Daoy (cell line): Measurements from ENCODE around the gene FOXD4. TPM values are rescaled to one million over a fixed set of nuclear protein-coding genes. Genes with fewer than 3 reads are reported as not detected.
A peak's percentile ranks its signal among the peaks of the same experiment; 100 is the strongest.
"Not testable (repeated sequence)": the region's sequence is repeated elsewhere in the genome, so short reads cannot be mapped to it uniquely, and the experiment has no call there.

Experiments used
- DNase-seq: peaks from one replicate; pipeline ENCODE4 v3.0.0-alpha.2; 2015; ENCODE audit warnings: low read depth
- total RNA-seq: library from RNA; depleted of rRNA; stranded (reverse); fragments of >200 nt; shearing (Covaris generic); gene quantifications from 2 replicates; pipeline ENCODE4 v1.2.3, GENCODE V29; 2014; rRNA removed

Gene FOXD4
- 0.91 TPM in 1 of 2 replicates, not detected in the other for total RNA-seq

DNA sequence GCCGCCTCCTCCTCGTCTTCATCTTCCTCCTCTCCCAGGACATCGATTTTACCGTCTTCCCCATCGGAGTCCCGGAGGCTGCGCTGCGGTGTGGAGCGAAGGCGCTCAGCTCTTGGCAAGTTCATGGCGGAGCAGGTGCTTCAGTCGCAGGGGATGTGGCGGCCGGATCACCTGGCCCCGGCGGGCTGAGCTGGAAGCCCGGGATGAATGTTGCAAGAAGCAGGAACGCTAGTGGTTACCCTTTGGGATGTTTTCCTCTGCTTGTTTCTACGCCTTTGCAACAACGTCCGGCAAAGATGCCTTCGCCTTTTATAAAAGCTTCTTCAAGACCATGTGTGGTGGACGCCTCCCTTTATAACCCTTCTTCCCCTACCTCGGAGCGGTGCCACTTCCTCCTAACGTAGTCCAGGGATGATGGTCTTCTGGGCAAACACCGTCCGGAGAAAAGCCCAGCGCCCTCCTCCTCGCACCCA lies at the start of gene FOXD4:
FOXD4 (minus strand) TSS at position 423 of the 473 bp plus-strand sequence; CDS start at position 125, 298 bp downstream.
- not testable (repeated sequence) for DNase-seq

DNA sequence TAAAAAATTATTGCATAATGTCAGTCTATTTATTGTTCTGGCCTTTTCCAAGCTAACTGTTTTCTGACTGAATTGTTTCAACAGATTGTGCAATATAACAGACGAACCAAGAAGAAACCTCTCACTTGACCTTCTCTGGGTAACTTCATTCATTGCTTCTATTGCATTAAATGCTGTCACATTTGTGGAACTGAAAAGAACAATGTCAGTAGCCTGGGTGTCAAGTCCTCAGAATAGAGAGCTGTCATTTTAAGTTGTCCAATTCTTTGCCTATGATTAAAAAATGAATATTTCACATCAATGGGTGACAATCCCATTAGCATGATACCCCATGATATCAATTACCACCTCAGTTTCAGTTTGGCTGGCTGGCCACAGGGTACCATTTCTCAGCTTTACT lies 41.7 kb upstream of the FOXD4 start:
- not testable (repeated sequence) for DNase-seq

DNA sequence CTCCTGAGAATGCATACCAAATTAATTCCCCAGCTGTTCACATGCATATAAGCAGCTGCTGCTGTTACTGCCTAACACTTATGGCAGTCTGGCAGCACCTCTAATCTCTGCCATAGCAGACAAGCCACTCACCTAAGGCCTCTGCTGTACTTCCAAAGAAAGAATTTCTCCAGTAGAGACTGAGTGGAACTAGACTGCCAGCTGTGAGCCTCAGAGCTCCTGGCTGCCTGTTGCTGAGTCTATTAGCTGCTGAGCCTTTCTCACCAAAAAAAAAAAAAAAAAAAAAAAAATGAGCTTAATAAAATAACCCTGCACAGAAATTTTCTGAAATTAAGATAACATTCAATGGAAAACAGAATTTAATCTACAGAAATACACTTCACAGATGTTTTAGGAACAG lies 33.0 kb upstream of the FOXD4 start:
- not testable (repeated sequence) for DNase-seq

DNA sequence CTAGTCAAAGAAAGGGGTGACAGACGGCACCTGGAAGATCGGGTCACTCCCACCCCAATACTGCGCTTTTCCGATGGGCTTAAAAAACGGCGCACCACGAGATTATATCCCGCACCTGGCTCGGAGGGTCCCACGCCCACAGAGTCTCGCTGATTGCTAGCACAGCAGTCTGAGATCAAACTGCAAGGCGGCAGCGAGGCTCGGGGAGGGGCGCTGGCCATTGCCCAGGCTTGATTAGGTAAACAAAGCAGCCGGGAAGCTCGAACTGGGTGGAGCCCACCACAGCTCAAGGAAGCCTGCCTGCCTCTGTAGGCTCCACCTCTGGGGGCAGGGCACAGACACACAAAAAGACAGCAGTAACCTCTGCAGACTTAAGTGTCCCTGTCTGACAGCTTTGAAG lies 21.7 kb upstream of the FOXD4 start:
- DNase-seq: not testable (repeated sequence)

DNA sequence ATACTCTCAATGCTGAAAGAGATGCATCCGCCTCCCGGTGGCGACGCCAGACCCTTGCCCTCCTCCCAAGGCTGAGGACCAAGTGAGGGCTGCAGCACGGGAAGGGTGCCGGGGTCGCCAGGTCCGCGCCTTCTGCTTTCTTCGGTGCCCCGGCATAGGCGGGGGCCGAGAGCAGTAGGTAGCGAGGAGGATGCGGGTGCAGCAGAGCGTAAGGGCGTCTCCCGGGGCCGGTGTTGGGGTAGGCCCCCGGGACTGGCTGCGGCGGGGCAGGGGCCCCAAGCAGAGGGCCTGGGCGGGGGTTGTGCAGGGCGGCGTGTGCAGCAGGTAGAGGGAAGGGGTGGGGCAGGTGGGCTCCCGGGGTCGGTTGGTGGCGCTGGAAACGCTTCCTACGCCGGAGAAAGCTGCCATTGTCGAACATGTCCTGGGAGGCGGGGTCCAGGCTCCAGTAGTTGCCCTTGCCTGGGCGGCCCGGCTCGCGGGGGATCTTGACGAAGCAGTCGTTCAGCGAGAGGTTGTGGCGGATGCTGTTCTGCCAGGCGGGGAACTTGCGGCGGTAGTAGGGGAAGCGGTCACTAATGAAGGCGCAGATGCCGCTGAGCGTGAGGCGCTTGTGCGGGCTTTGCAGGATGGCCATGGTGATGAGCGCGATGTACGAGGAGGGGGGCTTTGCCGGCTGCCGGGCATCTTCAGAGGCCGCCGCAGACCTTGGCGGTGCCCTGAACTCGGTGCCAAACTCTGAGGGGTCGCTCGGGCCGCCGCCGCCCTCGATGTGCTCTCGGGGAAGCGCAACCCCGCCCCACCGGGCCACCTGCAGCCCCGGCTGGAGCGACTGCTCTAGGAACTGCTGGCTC lies 848 bp downstream of the FOXD4 start:
- DNase-seq: not testable (repeated sequence)

DNA sequence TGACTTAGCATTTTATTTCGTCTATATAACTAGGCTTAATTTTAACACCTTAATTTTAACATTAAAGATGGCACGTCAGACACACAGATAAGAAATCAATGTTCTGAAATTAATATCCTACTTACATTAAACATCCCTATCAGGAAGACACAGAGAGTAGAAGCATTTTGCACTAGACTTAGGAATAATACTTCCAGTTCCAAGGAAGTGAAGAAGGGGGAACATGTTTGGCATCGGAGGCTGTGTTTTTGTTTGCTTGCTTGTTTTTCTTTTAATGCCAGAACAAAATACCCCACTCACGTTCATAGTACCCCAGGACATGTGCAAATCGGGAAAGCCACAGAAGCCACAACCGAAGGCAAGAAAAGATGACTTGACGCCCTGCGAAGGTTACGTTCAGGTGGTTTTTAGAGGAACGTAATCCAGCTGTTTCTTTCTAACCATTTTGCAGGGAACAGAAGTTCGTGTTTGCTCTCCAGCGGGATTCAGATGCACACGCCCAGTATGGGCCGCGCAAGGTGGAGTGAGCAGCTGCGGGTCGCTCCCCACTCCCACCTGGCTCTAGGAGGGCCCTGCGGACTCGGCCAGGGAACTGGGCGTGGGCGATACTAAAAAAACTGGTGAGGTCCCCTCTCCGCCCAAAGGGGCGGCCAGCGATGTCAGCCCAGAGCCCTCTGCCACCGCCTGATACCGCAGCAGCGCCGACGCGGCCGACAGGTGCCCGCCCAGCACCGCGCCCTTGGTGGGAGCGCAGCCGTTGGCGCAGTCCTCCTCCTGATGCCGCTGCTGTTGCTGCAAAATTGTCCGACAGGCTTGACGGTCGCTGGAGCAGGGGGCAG lies 1.8 kb downstream of the FOXD4 start:
- DNase-seq: not testable (repeated sequence)

DNA sequence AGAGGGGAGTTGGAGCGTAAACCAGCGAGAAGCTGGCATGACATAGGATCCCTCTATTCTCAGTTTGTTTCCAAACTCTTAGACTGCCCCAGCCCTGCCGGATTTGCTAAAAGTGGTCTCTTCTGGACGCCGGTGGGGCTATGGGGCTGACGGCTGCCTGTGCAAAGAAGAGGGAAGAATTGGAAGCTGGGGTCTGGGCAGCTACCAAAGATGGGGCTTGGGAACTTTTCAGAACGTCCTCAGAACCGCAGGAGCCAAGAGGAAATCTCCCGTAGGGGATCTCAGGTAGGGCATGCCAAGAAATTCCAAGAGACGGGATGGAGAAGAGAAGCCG lies 3.1 kb downstream of the FOXD4 start:
- not testable (repeated sequence) for DNase-seq

DNA sequence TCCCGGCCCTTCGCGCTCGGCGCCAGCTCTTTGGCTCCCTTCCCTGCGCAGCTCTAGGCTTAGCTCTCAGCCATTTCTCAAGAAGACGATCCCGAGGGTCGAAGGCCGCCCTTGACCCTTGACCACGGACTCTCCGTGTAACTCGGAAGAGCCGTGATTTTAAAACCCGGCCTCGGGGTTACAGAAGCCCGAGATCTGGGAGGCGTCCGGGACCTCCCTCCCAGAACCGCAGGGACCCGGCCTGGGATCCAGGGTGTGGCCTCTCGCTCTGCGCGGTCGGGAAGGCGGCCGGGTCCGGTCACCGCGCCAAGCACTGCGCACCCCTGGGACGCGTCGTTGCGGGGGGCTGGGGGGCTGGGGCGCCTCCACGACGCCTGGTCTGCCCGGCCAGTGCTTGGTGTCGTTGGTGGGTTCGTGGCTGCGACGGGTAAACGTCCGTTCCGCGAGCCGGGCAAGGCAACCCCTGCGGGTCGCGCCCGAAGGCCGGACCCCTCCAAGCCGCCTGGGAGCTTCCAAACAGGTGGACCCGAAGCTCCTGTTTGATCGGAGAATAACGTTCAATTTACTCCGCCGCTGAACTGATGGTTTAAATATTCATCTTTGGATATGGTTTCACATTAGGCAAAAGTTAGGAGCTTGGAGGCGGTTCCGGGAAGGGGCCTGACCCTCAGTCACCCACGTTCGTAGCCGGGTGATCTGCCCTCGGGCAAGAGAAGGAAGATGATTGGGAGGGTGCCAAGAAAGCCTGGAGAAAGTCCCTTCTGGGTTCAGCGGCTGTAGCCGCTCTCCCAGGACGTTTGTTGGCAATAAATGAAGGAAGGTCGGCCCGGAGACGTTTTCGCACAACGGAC lies 3.7 kb downstream of the FOXD4 start:
- DNase-seq: peak; percentile 42

DNA sequence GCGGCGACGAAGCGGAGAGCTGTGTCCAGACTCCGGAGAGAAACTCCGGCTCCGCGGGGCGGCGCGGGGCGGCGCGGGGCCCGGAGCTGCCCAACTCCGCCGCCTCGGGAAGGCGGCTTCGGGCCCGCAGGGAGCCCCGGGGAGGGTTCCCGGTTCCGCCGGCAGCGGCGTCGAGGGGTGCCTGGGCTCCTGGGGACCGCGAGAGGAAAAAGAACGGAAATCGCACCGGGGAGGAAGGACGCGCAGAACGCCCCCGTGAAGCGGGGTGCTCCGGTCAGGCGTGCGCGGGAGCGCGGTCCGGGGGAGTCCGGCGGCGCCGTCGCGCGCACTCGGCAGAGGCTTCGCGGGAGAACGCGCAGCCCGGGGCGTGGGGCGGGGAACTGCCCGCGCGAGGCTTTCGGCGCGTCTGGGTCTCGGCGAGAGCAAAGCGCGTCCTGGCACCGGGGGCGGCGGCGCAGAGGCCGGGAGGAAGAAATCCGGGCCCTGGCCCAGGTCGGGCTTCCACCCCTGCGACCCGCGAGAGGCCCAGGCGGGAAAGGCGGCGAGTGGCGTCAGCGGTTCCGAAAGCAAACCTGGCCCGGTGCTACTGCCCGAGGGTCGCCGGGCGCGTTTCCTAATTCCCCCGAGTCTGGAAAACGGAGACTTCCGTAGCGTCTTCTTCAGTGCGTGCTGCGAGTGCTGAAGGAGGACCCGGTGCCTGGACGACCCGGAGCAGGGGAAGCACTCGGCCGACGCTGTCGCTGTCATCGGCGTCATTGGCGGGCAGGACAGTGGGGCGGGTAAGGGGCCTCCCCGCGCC lies 4.5 kb downstream of the FOXD4 start:
- peak; percentile 39 for DNase-seq

DNA sequence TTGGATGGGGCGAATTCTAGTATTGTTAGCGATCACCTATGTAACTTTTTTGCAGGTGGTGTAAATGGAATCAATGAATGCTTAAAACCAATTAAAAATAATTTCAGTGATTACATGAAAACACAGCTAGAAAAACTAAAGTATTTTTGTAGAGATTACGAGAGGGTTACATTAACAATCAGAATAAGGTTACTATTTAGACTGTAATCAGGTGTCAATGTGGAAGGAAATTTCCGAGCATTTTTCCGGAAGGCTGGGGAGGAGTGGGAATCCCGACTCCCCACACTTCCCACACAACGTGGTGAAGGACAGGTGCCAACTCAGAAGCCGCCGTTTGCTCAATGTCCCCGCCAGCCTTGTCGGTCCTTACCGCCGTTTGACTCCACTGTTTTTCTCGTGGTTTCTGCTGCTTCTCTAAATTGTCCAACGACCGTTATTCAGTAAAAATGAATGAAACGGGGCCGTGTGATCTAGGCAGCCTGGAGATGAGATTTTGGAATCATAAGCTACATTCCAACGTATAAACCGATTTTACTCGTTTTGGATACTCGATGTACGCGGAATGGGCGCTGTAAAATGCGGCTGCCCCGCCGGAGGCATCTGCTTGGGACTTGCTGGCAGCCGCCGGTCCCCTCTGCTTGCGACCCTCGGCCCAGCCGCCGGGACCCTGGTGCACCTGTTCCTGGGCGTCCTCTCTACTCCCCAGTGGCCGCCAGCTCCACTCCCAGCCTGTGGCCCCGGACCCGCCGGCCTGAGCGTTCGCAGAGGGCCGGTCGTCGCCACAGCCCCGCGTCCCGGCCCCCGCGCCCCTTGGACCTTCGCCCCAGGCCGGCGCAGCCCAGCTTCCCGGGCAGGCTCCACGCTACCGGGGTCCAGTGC lies 5.4 kb downstream of the FOXD4 start:
- DNase-seq: not testable (repeated sequence)

DNA sequence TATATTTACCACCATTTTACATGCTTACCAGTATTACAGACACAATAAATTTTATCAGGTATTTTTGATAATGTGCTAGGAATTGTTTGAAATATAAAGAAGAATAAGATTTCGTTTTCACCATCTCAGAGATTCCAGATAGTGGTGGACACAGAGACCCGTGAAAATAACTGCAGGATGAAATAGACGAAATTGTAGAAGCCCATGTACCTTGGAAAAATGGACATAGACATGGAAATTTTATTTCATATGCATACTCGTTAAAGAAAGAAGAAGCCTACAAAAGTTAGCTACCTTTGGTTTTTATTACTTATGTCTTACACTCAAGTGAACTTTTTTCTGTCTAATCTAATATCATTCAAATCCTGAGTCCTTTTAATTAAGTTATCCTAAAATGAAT lies 7.5 kb downstream of the FOXD4 start:
- not testable (repeated sequence) for DNase-seq

DNA sequence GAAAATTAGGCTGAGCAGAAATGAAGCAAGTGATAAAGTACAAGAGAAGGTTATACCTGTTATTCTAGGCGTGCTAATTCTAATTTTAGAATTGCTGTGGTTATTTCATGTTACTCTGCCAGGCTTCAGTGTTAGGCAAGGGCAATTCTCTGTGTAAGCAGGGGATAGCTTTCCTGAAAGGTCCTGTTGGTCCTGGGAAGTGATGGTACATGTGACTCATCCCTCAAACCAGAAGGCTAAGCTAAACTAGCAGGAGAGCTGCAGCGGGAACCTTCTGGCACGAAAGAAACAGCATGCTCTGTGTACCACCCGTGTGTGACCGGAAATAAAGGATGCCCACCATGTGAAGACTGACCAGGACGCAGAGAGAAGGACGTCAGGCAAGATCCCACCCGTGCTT lies 8.7 kb downstream of the FOXD4 start:
- DNase-seq: not testable (repeated sequence)

DNA sequence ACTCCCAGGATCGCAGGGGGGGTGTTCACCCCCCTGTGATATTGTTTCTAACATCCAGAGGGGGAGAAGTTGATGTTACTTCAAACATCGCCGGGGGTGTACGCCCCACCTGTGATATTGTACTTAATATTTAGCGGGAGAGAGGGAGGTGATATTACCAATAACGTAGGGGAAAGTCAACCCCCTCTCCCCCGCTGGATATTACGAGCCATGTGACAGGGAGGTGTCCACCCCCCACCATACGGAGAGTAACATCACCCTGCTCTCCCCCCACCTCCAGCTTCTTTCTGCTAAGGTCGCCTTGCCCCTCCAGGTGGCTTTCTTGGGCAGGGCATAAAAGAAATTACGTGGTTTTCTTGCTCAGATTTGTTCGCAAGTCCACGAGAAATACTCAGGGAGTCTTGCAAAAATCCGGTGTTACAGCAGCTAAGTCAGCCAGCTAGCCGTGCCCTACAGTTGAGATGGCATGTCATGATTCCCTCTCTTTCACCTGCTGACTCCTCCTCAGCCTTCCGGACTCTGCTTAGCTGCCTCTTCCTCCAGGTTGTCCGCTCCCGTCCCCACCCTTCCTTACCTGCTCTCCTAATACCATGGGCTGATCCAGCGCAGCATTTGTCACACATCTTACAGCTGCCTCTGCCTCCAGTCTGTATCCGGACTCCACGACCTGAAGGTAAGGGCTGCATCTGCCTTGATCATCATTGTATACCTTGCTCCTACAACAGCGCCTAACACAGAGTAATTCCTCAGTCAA lies 9.3 kb downstream of the FOXD4 start:
- not testable (repeated sequence) for DNase-seq

DNA sequence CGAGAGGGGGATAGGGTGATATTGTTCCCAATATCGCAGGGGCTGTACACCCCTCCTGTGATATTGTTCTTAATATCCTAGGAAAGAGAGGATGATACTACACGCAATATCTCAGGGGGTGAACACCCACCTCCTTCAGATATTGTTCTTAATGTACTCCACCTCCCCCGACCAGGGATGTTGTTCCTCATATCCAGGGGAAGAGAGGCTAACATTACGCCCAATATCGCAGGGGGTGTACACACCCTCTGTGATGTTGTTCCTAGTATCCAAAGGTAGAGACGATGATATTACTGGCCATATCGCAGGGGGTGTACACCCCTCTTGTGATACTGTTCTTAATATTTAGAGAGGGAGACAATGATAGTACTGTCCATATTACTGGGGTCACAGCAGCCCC lies 12.2 kb downstream of the FOXD4 start:
- not testable (repeated sequence) for DNase-seq

DNA sequence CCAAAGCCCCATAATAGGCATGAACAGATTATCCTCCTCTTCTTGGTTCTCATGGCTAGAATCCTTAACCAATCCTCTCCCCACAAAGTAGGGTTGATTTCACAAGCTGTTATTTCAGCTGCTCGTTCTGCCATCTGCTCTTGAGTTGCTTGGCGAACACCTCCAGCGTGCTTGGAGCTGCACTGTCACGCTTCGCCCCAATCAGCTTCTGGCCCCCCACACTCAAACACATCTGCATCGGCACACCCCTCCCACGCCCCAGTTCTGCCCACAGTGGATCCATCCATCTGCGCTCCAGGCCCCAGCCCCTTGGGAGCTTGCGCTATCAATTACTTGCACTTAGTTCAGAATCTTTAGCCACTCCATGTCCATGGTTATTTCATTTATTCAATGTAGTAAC lies 17.8 kb downstream of the FOXD4 start:
- not testable (repeated sequence) for DNase-seq

DNA sequence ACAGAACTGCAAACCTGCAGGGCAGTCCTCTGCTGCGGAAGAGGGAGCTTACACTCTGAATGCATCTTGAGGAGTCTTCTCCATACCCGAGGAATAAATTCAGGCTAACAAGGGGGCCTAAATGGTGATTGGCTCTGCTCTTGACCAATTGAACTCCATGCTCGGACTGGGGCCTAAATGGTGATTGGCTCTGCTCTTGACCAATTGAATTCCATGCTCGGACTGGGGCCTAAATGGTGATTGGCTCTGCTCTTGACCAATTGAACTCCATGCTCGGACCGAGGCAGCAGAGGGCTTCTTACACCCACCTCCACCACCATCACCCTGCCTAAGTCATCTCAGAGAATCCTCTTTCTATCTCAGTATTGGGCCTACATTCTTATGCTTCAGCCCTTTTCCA lies 18.4 kb downstream of the FOXD4 start:
- DNase-seq: not testable (repeated sequence)

DNA sequence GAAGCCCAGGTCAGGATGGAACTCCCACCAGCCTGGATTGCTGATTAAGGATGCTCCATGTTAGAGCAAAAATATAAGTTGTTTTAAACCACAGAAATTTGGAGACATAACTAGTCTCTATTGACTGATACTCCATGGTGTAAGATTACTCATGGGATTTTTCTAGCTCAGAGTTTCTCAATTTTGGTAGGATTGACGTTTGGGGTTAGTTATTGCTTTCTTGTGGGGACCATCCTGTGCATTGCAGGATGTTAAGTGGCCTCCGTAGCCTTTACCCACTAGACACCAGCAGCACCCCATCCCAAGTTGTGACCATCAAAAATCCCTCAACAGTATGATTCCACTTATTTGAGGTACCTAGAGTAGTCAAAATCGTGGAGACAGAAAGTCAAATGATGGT lies 19.4 kb downstream of the FOXD4 start:
- DNase-seq: not testable (repeated sequence)

DNA sequence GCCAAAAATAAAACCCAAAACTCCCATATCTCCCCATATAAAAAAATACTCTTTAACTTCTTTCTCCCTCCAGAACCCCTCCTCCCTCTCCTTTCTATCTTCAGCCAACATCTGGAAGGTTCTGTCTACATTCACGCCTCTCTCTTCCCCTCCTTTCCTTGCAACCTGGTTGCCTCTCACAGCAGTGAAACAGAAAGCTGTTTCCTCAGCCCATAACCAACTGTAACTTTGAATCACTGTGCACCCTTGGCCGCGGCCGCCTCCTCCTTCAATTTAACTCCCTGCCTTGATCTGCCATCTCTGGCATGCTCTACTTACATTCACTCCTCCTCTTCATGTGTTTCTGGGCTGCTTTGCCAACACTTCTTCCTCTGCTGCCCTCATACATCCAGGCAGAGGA lies 23.2 kb downstream of the FOXD4 start:
- DNase-seq: not testable (repeated sequence)

DNA sequence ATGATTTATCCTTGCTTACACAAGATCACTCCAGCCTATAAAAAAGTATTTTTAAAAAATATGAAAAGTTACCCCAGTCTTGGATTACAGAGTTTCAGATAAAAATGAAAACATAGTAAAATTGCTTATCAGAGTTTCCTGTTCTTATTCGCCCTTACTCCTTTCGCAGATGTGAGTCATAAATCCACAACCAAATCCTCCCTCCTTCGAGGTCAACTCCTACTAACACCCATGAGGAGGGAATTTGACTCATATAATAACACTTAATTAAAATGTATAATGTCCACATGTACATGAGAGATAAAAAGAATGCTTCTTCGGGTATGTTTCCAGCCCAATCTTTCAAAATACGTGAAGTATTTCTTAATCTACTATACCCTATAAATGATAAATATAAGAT lies 23.9 kb downstream of the FOXD4 start:
- not testable (repeated sequence) for DNase-seq
